NCI-H1436 (cell line): ENCODE results near the gene NPM1.
"Not testable (repeated sequence)": the region's sequence is repeated elsewhere in the genome, so short reads cannot be mapped to it uniquely, and the experiment has no call there.

Experiments
- DNase-seq: peaks from one replicate; lab custom pipeline; 2025; lab: John Stamatoyannopoulos, UW

NPM1 gene

DNA sequence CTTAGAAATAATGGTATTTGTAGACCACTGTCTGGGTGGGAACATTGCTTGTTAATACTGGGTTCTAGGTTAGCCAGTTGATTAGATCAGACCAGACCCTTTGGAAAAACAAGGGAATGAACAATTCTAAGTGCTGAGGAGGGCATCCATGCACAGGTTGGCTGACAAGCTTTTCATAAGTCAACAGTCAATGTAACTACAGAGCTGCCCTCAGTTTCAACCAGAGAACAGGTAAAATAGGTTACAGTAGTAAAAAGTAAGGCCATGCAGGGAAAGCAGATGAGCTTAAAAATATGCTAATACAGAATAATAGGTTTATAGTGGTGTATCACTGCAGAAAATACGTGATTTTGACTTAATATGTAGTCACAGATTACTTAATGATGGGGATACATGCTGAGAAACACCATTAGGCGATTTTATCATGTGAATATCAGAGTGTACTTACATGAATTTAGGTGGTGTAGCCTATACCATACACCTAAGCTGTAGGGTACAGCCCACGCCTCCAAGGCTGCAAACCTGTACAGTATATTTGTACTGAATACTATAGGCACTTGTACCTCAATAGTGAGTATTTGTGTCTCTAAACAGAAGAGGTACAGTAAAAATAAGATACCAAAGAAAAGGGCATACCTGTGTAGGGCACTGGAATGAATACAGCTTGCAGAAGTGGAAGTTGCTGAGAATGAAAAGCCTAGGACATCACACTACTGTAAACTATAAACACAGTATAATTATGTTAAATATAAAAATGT is 25.7 kb downstream of the NPM1 start:
- no peak for DNase-seq

DNA sequence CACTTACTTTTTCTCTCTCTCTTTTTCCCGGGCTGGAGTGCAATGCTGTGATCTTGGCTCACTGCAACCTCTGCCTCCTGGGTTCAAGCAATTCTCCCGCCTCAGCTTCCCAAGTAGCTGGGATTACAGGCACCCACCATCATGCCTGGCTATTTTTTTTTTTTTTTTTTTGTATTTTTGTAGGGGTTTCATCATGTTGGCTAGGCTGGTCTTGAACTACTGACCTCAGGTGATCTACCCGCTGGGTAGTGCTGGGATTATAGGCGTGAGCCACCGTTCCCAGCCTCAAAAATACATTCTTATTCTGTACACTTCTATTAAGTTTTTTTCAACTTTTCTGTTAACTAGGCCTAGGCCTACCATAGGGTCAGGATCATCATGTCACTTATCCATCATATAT is 26.3 kb downstream of the NPM1 start:
- not testable (repeated sequence) for DNase-seq

DNA sequence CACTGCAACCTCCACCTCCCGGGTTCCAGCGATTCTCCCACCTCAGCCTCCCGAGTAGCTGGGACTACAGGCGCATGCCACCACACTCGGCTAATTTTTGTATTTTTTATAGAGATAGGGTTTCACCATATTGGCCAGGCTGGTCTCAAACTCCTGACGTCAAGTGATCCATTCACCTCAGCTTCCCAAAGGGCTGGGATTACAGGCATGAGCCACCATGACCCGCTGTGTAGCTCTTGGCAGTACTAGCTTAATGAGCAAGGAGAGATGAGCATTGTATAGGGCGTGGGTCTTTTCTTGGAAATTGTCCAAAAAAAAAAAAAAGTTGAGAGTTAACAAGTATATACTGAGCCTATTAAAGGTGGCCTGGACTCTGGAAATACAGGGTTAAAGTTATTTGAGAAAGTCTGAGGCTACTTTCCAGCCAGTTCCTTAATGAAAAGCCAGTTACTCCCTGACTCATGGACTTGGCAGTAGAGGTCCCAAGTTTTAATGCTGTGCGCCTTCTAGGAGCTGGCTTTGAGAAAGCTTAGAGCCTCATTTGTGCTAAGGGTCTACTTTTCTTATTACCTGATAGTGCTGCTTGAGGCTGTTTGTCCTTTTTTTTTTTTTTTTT is 27.6 kb downstream of the NPM1 start:
- no peak for DNase-seq

DNA sequence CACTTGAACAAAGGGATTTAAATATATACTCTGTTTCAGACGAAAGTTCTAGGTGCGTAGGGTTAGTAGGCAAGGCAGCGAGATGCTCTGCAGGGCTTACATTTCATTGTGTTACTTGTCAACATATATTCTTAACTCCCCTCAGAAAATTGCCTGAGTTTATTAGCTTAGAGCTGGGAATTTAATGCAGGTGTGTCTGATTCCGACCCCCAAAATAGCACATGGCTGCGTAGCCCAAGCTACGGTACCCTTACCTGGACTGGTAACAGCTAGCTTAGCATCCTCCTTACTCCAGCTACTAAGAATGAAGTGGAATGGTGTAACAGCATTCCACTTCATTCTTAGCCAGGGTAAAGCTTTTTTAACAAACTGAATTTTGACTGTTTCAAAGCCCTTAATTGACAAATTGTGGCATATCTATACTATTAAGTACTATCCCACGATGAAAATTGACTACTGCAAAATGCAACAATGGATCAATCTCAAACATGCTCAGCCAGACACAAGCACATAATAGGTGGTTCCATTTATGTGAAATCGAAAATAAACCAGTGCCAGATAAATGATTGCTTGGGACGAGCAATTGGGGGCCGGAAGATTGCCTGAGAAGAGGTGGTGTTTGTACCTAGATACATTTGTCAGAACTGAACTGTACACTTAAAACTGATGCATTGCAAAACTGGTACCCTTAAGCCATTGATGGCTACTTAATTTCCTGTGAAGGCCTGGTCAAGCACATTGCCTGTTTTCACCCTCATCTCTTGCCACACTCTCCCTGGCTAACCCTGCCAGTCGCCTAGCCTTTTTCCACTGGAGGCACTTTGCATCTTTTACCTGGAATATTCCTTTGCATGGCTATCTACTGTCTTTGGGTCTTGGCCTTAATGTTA is 28.8 kb downstream of the NPM1 start:
- no peak for DNase-seq

DNA sequence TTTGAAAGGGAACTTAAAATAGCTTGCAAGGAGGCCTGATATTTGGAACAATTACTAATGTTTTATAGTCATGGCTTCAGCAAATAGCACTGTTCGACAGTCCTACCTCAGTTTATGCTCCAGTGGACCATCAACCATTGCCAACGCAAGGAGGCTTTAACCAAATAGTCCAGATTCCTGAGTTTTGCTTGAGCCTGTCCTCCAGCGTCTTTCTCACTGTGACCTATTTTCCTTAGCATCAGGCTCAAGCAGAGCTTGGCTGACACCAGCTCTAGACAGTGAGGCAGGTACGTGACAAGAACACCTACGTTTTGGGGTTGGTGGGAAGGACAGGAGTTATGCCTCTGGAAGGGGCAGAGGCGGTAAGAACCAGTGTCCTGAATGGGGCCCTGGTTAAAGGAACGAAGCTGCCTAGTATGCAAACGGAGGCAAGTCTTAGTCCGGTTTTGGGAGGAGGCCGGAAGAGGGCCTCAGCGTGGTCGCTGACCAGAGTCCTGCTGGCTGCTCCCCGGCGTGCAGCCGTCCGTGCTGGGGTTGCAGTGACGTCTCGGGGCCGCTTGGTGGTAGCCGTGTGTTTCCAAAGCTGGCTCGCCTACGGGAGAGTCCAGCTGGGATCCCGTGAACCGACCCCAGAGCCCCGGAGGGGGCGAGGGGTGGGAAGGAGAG is 30.8 kb downstream of the NPM1 start:
- DNase-seq: no peak

DNA sequence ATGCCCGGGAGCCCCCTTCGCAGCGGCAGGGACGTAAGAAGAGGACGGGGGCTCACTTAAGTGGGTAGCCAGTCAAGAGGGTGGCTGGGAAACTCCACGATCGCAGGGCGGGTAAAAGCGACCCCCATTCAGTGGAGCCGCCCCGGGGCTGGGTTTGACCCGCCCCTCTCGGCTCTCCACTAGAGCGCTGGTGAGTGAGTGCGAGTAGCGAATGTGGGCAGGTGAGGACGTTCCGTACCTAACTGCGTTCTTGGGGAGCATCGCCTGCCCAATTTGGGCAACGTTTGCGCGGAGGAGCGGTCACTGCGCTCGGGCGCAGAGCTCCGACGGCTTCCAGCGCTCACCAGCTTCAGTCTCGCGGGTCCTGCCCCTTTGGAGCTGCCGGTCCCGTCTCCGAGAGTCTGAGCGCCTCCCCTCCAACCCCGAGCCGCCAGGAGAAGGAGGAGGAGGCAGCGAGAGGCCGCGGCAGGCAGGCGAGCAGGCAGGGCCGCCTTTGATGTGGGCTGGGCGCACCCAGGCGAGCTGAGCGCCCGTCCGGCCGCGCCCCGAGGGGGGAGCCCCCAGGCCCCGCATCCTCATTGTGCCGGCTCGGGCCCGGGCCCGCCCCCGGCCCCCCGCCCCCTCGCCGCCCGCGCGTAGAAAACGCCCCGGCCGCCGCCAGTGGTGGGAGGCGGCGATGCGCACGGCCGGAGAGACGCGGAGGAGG is 31.5 kb downstream of the NPM1 start, which contains the start of gene FGF18:
Gene FGF18, plus strand, starts transcription at position 666 of the 706 bp plus-strand sequence. CDS start 553 bp downstream, outside the sequence.
- DNase-seq: no peak

DNA sequence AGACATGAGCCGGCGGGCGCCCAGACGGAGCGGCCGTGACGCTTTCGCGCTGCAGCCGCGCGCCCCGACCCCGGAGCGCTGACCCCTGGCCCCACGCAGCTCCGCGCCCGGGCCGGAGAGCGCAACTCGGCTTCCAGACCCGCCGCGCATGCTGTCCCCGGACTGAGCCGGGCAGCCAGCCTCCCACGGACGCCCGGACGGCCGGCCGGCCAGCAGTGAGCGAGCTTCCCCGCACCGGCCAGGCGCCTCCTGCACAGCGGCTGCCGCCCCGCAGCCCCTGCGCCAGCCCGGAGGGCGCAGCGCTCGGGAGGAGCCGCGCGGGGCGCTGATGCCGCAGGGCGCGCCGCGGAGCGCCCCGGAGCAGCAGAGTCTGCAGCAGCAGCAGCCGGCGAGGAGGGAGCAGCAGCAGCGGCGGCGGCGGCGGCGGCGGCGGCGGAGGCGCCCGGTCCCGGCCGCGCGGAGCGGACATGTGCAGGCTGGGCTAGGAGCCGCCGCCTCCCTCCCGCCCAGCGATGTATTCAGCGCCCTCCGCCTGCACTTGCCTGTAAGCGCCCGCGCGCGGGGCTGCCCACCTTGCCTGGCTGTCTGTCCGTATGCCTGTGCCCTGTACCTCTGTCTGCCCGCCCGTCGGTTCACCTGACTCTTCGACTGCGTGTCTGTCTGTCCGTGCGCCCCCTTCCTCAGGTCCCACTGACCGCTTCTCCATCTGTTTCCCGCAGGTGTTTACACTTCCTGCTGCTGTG is 32.2 kb downstream of the NPM1 start:
- DNase-seq: no peak

DNA sequence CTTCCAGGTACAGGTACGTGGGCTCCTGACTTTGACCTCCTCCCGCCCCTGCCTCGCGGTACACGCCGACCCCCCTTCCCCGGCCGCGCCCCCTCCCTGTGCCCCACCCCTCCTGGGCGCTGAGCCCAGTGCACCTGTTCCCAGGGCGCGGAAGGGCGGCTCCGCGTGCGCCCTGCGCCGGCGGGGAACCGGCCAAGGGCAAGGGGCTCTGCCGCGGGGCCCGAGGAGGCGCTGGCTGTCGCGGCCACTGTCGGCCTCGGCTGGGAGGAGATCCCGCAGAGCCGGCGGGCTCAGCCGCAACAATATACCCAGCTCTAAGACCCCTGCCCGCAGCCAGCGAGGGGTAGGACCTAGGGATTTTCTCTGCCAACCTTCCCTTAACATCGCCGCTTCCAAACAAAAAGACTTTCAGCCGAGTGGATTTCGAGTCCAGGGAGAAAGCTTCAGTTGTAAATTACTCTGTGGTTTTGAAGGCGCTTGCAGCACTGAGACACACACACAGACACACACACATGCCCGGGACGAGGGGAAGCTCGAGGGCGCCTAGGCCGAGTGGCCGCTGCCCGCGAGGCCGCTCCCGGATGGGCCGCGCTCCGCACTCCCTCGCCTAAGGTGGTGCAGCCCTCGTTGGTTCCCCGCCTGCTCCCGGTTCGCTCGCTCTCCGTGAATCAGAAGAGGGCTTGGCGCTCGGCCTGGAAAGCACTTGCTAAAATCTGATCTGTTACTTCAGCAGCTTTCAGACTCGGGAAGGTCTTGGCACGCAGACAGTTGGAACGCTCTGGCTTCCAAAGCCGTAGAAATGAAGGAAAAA is 33.0 kb downstream of the NPM1 start:
- no peak for DNase-seq

DNA sequence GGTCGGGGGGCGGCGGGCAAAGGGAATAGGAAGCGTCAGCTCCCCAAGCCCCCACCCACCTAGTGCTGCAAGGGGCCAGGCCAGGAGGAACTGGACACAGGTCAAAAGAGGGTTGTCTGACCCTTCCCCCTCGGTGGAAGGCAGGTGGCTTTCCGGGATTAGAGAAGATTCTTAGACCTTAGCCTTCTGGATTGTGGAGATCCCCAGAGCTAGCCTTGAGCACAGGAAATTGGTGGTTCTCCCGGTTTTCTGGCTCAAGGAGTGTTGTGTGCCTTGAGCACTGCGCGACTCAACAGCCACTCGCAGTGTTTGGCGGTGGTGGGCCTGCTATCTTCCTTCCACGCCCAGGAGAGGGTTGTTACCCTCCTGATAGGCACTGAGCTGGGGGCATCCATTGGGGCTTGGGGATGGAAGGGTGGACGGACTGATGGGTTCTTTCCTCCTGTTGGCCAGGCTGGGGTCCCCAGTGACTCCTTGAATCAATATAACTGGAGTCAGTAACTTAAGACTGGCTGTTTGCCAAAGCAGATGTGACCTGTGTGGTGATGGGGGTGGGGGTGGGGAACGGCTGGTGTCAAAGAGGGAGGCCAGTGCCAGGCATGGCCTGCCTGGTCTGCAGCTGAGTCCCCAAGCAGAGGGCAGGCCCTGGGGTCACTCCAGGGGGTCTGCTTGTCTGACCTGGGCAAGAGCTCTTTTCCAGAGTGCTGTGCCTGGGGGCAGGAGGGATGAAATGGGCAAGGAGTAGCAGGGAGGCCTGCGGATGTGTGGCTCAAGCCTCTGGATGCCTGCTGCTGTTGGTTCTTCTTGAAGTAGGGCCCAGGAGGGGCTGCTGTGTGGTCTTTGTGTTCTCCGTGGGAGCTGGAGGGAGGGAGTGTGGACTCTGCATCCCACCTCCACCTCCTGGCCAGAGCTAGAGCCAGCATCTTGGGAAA is 33.9 kb downstream of the NPM1 start:
- no peak for DNase-seq

DNA sequence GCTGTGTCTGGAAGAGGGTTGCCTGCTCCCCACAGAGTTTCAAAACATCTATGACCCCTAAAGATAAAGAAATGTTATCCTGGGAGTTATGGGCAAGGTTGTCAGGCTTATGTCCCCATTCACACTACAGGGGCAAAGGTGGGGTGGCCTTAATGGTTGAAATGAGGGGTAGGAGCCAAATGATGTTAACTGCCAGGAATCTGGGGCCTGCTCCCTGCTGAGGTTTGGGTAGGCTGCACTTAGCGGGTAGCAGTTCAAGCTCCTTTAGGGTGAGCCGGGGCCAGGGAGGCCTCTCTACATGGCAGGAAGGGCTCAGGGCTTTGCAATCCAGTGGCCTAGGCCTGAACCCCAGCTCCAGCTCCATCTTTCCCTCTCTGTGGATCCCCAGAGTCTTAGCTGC is 34.8 kb downstream of the NPM1 start:
- no peak for DNase-seq

DNA sequence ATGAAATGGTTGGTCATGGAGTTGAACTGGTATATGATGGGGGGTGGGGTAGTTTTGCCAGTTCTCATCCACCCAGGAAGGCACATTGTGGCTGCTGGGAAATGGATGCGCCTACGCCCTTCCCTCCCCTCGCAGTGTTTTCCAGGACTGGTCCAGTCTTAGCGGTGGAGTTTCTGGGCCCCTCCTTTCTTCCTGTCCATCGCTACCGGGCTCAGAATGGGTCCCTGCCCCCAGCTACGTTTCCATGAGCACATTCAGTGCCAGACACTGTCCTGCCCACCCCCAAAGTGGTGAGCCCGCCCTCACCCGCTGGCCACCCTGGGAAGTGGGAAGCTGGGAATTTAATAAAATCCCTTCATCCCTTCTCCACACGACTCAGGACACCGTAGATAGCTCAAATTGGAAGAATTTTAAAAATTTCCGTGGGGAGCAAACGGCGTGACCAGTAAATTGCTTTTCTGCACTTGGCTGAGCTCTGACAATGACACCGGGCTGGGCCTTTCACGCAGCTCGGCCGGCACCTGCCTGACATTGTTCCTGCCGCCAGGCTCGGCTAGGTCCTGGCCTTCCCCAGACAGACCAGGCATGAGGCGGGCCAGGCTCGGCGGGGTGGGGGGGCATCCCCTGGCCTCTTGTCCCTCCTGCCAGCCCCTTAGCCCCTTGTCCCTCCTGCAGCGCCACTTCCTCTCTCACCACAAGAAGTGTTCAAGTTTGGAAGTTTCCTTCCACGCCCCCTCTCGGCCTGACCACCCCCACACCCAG is 35.4 kb downstream of the NPM1 start:
- DNase-seq: no peak

DNA sequence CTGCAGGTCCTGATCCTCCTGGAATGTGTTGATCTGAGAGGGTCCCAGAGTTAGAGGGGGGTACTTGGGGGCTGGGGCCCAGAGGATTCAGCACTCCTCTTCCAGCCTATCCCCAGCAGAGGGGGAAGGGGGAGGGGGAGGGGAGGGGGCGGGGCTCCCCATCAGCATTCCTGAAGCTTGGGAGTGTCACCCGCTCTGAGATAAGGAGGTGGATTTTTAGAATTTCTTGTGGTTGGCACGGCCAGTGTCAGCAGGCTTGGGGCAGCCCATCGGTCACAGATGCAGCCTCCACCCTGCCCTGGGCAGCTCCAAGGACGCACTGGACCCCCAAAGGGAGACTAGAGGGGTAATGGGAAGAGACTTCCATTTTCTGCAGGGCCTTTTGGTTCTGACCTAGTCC is 37.1 kb downstream of the NPM1 start:
- no peak for DNase-seq

DNA sequence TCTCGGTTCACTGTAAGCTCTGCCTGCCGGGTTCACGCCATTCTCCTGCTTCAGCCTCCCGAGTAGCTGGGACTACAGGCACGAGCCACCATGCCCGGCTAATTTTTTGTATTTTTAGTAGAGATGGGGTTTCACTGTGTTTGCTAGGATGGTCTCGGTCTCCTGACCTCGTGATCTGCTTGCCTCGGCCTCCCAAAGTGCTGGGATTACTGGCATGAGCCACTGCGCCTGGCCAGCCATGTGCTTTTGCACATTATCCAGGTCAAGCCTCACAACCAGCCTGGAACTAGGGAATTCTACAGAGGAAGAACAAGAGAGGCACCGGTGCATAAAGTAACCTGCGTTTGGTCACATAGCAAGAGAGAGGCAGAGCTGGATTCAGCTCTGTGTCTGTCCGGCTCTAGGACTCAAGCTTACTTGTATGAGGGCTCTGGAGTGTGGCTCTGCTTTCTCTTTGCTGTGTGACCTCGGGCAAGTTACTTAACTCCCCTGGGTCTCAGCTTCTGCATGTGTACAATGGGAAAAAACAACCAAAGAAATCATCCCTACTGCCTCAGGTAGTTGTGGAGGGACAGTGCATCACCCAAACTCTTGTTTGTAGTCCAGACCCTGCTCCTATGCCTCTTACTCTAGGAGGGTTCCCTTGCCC is 38.1 kb downstream of the NPM1 start:
- no peak for DNase-seq

DNA sequence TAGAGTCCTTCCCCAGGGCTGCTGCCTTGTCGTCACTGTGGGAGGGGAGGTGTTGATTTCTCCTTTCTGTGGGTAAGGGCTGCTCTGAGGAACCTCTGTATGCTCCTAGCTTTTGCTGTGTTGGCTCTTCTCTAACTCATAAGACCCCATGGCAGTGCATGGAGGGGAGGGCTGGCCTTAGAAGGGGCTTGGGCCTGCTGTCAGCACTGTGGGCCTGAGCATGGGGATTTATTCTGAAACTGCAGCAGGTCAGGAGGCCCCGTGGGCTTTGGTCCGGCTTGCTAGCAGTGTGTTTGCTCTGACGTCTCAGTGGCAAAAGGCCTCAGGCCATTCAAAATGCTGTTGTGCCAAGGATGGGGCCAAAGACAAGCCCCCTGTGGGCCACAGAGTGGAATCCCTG is 38.6 kb downstream of the NPM1 start:
- no peak for DNase-seq

DNA sequence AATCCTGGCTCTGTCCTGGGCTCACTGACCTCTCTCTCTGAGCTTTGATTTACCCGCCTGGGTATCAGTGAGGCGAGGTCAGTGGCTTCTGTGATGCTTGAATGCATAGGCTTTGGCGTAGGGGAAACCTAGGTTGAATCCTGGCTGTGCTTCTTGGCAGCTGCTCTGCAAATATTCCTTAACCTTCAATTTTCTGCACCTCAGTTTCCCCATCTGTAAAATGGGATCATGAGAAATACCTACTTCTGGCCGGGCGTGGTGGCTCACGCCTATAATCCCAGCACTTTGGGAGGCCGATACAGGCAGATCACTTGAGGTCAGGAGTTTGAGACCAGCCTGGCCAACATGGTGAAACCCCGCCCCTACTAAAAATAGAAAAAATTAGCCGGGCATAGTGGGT is 39.0 kb downstream of the NPM1 start:
- DNase-seq: no peak

DNA sequence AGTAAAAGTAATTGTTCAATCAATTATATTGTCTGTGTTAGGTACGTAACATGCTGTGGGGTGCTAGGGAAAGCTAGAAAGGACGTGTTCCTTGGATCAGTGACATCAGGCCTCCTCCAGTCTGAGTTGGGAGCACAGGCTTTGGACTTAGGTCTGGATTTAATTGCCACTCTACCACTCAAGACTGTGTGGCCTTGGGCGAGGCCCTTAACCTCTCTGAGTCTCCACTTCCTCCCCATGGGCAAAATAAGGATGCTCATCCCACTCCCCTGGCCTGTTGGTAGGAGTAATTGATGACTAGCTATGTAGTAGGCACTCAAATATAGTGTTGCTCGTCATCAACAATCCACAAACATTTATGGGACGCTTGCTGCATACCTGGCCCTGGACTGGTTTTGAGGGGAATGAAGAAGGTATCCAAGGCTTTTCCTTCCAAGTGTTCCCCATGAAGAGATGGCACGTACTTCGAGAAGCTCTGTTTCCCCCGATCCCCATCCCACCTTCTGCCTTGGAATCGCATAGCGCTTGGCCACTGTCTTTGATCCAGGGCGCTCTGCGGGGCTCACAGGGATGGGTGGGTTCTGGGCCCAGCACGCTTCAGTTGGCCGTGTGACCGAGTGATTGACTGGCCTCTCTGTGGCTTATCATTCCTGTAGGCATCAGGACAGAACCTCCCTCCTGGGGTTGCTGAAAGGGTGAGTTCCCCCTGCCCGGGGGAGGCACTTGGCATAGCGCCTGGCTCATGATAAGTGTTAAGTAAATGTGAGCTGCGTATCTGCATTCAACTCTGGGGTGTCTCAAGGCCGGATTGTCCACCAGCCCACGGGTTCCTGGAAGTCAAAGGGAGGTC is 39.9 kb downstream of the NPM1 start:
- no peak for DNase-seq
